Suprapubic skin (tissue), 4 donors: Measurements from ENCODE around the gene TTYH2.

Experiments
- POLR2A ChIP-seq, 2 donors: fragments of 450-650 bp; IDR thresholded peaks; one replicate each; pipeline ENCODE4 v1.6.1; 2017; ENCODE audit warnings: antibody characterized with exemption in 2 of 2, mild to moderate bottlenecking in 2 of 2, moderate library complexity in 2 of 2
- POLR2AphosphoS5 ChIP-seq, 3 donors: sonication (generic); formaldehyde crosslinking; IDR thresholded peaks; one replicate each; pipeline ENCODE4 v1.6.1; 2017; ENCODE audit warnings: antibody characterized with exemption in 3 of 3
- TF ChIP-seq, protein P1 (sequence below), 2 donors: fragments of 200-600 bp in 1 of 2; fragments of 450-650 bp in 1 of 2; sonication (generic) in 1 of 2; IDR thresholded peaks; one replicate each; pipeline ENCODE4 v1.5.1; 2016 to 2019; ENCODE audit warnings: antibody characterized with exemption in 2 of 2, mild to moderate bottlenecking in 1 of 2, moderate library complexity in 1 of 2

DNA sequence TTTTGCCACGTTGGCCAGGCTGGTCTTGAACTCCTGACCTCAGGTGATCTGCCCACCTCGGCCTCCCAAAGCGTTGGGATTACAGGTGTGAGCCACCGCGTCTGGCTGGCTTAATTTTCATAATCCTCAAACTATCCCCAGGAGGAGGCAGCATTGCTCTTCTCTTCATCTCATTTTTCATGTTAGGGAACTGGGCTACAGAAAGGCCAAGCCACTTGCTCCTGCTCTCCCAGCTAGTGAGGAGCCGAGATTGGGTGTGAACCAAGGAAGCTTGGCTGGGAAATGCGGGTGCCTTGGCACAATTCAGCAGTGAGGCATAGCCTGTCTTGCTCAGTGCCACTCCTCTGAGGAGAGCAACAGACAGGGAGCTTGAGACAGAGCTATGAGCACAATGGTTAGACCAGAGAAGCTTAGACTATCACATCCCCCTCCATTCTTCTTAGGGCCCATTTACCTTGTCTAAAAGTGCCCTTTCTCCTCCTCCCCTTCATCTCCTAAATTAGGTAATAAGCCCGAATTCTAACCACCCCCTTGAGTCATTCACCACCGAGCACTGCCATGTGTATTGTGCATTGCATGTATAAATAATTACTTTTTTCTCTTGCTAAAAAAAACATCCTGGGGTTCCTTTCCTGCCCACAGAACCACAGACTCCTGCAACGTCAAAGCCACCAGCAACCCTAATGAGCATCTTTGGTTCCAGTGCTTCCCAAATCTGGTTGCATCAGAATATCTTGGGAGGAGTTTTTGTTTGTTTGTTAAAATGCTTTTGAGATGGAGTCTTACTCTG is 92.7 kb downstream of the TTYH2 start:
- TF ChIP-seq, protein P1, sequence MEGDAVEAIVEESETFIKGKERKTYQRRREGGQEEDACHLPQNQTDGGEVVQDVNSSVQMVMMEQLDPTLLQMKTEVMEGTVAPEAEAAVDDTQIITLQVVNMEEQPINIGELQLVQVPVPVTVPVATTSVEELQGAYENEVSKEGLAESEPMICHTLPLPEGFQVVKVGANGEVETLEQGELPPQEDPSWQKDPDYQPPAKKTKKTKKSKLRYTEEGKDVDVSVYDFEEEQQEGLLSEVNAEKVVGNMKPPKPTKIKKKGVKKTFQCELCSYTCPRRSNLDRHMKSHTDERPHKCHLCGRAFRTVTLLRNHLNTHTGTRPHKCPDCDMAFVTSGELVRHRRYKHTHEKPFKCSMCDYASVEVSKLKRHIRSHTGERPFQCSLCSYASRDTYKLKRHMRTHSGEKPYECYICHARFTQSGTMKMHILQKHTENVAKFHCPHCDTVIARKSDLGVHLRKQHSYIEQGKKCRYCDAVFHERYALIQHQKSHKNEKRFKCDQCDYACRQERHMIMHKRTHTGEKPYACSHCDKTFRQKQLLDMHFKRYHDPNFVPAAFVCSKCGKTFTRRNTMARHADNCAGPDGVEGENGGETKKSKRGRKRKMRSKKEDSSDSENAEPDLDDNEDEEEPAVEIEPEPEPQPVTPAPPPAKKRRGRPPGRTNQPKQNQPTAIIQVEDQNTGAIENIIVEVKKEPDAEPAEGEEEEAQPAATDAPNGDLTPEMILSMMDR (IDR thresholded peaks at IDR 0.05) = no peak
- TF ChIP-seq POLR2A (IDR thresholded peaks at IDR 0.05) (no peak), POLR2AphosphoS5 (IDR thresholded peaks at IDR 0.05) (no peak)
